Ectodermal cell (in vitro differentiated cells): ENCODE data around the gene OGT.
"Not testable (repeated sequence)": the region's sequence is repeated elsewhere in the genome, so short reads cannot be mapped to it uniquely, and the experiment has no call there.

Experiments
- H3K27ac ChIP-seq: 2 replicates; pipeline ENCODE4 v1.7.0; 2013; ENCODE audit warnings: mild to moderate bottlenecking, low read depth, low read length; ENCODE audit not compliant: insufficient read depth, poor library complexity, severe bottlenecking
- H3K27me3 ChIP-seq: 2 replicates; pipeline ENCODE4 v1.7.0; 2013; ENCODE audit warnings: mild to moderate bottlenecking, low read length; ENCODE audit not compliant: insufficient read depth, control insufficient read depth, poor library complexity, severe bottlenecking
- H3K36me3 ChIP-seq: one replicate; pipeline ENCODE4 v1.7.0; 2013; ENCODE audit warnings: low read length; ENCODE audit not compliant: control insufficient read depth, insufficient read depth
- H3K4me1 ChIP-seq: one replicate; pipeline ENCODE4 v1.7.0; 2013; ENCODE audit warnings: low read length; ENCODE audit not compliant: control insufficient read depth, insufficient read depth
- H3K4me3 ChIP-seq: 2 replicates; pipeline ENCODE4 v1.7.0; 2013; ENCODE audit warnings: low read depth, low read length, control low read depth; ENCODE audit not compliant: insufficient read depth
- H3K9me3 ChIP-seq: 2 replicates; pipeline ENCODE4 v1.7.0; 2013; ENCODE audit warnings: mild to moderate bottlenecking, low read length, moderate library complexity; ENCODE audit not compliant: control insufficient read depth
- WGBS, 2 experiments: methylation state at CpG; one replicate each; pipeline ENCODE4 v1.1.7; 2013; ENCODE audit warnings: missing lambda C conversion rate in 2 of 2; 5-methylcytosine and 5-hydroxymethylcytosine counted together

OGT gene

GRCh38 chrX:71607488-71607887 is 74.6 kb downstream of the OGT start:
- H3K36me3 ChIP-seq: no peaks in the 10 kb centered on the region
- H3K9me3 ChIP-seq: no peaks in the 10 kb centered on the region

DNA sequence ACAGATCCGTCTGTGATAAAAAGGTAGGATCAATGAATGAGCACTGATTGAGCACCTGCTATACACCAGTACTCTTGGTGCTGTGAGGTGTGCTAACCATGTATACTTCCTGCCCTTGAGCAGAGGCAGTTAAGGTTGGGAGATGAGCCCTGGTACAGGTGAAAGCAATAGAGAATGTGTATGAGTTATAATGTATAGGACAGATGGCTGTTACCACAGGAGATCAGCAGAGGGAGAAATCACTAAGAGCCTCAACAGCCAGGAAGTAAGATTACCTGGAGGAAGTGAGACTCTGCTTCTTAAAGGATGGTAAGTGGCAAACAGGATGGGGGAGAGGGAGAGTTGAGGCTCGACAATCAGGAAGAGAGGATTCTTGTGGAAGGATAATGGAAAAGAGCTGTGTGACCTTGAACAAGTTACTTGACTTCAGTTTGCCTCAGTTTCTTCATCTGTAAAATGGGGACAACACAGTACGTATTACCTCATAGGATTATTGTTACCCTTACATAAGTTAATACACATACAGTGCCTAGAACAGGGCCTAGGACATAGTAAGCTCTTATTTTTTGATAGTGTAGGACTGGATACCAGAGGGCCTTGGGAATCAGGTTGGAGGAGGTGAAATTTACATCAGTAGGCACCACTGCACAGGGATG is 76.3 kb downstream of the OGT start:
- Histone ChIP-seq H3K36me3 (no peaks in the 10 kb centered on the region), H3K9me3 (no peaks in the 10 kb centered on the region), H3K4me3 (no peak overlapping the region), H3K4me1 (no peaks in the 10 kb centered on the region), H3K27ac (no peak overlapping the region), H3K27me3 (no peaks in the 10 kb centered on the region)
- WGBS, 2 experiments: 92 to 98% methylated on average over 2 to 3 of the region's 3 CpGs

More at GRCh38 chrX:71607488-71607887, 74.6 kb downstream of the OGT start:
- 96 to 98% methylated on average over 2 of the region's 2 CpGs for WGBS, 2 experiments
- H3K4me1 ChIP-seq: no peaks in the 10 kb centered on the region
- no peak overlapping the region for H3K4me3 ChIP-seq
- H3K27me3 ChIP-seq: no peaks in the 10 kb centered on the region
- H3K27ac ChIP-seq: no peak overlapping the region

DNA sequence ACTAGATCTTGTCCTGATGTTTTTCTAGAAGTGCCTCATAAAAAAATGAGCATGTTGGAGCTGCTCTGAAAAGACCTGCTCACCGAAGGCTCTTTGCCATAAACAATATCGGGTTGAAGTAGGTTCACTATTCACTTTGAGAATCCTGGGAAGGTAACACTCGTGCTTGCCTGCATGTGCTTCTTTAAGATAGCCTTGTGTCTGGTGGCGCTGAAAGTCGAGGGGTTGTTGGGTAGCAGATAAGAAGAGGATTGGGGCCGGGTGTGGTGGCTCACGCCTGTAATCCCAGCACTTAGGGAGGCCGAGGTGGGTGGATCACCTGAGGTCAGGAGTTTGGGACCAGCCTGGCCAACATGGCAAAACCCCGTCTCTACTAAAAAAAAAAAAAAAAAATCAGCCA is 78.8 kb downstream of the OGT start:
- H3K36me3 ChIP-seq: not testable (repeated sequence)
- 93 to 97% methylated on average over 8 to 9 of the region's 9 CpGs for WGBS, 2 experiments

GRCh38 chrX:71612256-71612655 is 79.4 kb downstream of the OGT start:
- H3K4me3 ChIP-seq: no peak overlapping the region
- 96 to 98% methylated on average over 7 to 8 of the region's 8 CpGs for WGBS, 2 experiments
- H3K27me3 ChIP-seq: no peaks in the 10 kb centered on the region
- no peak overlapping the region for H3K27ac ChIP-seq
- H3K36me3 ChIP-seq: no peaks in the 10 kb centered on the region
- no peaks in the 10 kb centered on the region for H3K4me1 ChIP-seq
- no peaks in the 10 kb centered on the region for H3K9me3 ChIP-seq

More for the DNA sequence above, 78.8 kb downstream of the OGT start:
- not testable (repeated sequence) for H3K4me3 ChIP-seq, H3K27me3 ChIP-seq, H3K9me3 ChIP-seq, H3K4me1 ChIP-seq, H3K27ac ChIP-seq

DNA sequence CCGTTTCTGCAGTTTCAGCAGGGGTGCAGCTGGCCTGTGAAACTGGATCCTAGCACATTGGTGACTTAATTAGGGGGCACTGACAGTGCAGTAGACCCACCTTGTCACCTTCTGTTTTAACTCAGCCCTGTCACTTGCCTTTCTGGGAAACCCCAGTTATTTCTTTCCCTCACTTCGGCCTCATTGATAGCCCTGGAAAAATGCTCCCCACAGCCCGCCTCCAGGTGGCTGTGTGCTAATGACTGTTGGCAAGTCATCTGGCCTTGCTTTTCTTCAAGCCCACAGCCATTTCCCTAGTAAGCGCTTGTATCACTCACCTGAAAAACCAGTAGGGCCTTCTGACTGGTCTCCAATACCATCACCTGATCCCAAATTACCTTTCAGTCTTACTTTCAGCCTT is 82.2 kb downstream of the OGT start:
- Histone ChIP-seq H3K4me3 (no peak overlapping the region), H3K9me3 (no peaks in the 10 kb centered on the region), H3K4me1 (no peaks in the 10 kb centered on the region), H3K36me3 (no peaks in the 10 kb centered on the region), H3K27me3 (no peaks in the 10 kb centered on the region), H3K27ac (no peak overlapping the region)
- WGBS, 2 experiments: 89 to 92% methylated on average over 4 of the region's 4 CpGs

GRCh38 chrX:71615954-71616353 is 83.0 kb downstream of the OGT start:
- no peaks in the 10 kb centered on the region for H3K4me1 ChIP-seq
- H3K27me3 ChIP-seq: no peaks in the 10 kb centered on the region
- no peaks in the 10 kb centered on the region for H3K36me3 ChIP-seq
- 92 to 93% methylated on average over 10 of the region's 10 CpGs for WGBS, 2 experiments
- no peak overlapping the region for H3K27ac ChIP-seq
- H3K9me3 ChIP-seq: no peaks in the 10 kb centered on the region
- H3K4me3 ChIP-seq: no peak overlapping the region

- Histone ChIP-seq H3K27me3 (no peaks in the 10 kb centered on the region), H3K4me3 (no peak overlapping the region), H3K4me1 (no peaks in the 10 kb centered on the region), H3K36me3 (no peaks in the 10 kb centered on the region), H3K27ac (no peak overlapping the region), H3K9me3 (no peaks in the 10 kb centered on the region)
- 93 to 94% methylated on average over 43 of the region's 43 CpGs for WGBS, 2 experiments
Measured at GRCh38 chrX:71616672-71617529, 84.0 kb downstream of the OGT start.

- H3K4me3 ChIP-seq: no peak overlapping the region
- WGBS, 2 experiments: 81 to 90% methylated on average over 6 to 8 of the region's 8 CpGs
- H3K36me3 ChIP-seq: no peaks in the 10 kb centered on the region
- H3K9me3 ChIP-seq: no peaks in the 10 kb centered on the region
- H3K4me1 ChIP-seq: no peaks in the 10 kb centered on the region
- no peak overlapping the region for H3K27ac ChIP-seq
- no peaks in the 10 kb centered on the region for H3K27me3 ChIP-seq
Measured at GRCh38 chrX:71617742-71618141, 84.8 kb downstream of the OGT start.

DNA sequence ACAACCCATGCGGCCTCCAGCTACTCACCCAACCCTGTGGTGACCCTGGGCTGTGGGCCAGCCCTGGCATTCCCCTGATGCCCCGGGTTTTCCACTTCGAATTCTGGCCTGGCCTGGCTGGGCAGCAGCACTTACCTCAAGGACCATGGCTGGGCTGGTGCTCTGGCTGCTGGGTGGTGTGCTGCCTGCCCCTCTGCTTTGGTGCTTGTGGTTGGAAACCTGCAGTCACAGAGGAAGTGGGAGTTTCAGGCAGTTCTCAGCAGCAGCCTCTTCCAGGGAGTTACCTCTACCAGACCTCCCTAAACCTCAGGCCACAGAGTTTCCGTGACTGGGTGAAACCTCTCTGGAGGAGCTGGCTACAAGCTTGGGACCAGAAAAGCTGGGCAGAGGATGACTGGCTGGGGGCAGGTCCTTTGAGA is 85.4 kb downstream of the OGT start, which contains the start of gene CXCR3:
TSS of gene CXCR3 (minus strand) at position 209 of the 419 bp plus-strand sequence. CDS start at position 147, 62 bp downstream.
- no peak within 1 kb of the TSS for H3K4me3 ChIP-seq
- H3K27ac ChIP-seq: no peak within 1 kb of the TSS
- no peaks in the 10 kb centered on the region for H3K27me3 ChIP-seq
- no peaks in the 10 kb centered on the region for H3K36me3 ChIP-seq
- H3K9me3 ChIP-seq: no peaks in the 10 kb centered on the region
- 90 to 96% methylated on average over 4 of the region's 4 CpGs for WGBS, 2 experiments
- no peaks in the 10 kb centered on the region for H3K4me1 ChIP-seq

DNA sequence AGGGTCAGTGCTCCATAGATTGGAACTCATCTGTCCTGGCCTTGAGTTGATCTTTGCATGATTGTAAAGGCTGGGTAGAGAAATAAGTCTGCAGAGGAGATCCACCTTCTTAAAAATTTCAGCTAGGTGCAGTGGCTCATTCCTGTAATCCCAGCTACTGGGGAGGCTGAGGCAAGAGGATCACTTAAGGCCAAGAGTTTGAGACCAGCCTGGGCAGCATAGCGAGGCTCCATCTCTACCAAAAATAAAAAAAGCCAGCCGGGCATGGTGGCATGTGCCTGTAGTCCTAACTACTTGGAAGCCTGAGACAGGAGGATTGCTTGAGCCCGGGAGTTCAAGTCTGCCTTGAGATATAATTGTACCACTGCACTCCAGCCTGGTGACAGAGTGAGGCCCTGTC is 85.9 kb downstream of the OGT start:
- Histone ChIP-seq H3K4me1 (no peaks in the 10 kb centered on the region), H3K9me3 (no peaks in the 10 kb centered on the region), H3K4me3 (no peak overlapping the region), H3K27me3 (no peaks in the 10 kb centered on the region), H3K27ac (no peak overlapping the region), H3K36me3 (no peaks in the 10 kb centered on the region)
- 88 to 92% methylated on average over 3 of the region's 3 CpGs for WGBS, 2 experiments
